NCI-H146 treated with DMSO at 0.1 percent for 48 hours (cell line): ENCODE measurements around the gene SLC25A11.
"Not testable (repeated sequence)": the region's sequence is repeated elsewhere in the genome, so short reads cannot be mapped to it uniquely, and the experiment has no call there.

Experiments used
- DNase-seq: peaks from one replicate; lab custom pipeline; 2025; ENCODE audit not compliant: unreplicated experiment; lab: John Stamatoyannopoulos, UW

The SLC25A11 gene

DNA sequence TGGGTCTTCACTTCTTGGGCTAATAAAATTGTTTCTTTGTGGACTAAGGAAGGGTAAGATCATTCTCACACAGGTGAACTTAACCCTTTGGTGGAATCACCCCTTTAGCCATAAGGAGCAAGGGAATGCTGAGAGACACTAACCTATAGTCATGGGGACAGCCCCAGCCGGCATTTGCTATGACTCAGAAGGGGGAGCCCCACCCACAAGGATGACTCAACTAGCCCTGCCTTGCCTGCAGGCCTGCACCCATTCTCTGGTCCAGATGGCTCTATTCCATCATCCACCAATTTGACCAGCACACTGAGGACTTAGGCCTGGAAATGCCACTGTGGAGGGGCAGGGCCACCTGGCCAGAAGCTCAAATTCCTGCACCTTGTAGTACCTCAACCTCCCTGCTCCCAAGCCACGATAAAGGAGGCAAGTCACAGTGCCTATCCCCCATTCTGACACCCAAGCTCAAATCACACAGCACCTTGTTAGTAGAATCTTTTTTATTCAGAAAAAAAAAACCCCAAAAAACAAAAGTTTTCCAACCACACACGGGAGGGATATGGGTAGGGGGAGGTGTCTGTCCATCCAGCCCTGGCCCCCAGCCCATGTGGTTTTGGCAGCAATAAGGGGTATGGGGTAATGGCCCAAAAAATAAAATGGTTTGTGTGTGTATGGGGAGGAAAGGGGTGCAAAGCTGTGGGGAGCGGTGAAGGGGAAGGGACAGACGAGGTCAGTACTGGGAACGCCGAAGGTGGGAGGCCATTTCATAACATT lies 5.5 kb upstream of the SLC25A11 start:
- no peak for DNase-seq

DNA sequence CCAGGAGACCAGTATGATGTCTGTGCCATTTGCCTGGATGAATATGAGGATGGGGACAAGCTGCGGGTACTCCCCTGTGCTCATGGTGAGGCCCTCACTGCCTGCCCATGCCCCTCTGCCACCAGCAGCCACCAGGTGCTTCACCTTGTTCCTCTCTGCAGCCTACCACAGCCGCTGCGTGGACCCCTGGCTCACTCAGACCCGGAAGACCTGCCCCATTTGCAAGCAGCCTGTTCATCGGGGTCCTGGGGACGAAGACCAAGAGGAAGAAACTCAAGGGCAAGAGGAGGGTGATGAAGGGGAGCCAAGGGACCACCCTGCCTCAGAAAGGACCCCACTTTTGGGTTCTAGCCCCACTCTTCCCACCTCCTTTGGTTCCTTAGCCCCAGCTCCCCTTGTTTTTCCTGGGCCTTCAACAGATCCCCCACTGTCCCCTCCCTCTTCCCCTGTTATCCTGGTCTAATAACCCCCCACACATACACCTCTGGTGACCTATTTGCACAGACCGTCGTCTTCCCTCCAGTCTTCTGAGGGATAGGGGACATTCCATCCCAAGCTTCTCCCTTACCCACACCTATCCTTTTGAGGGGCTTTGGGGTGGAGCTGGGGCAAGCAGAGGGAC lies 4.8 kb upstream of the SLC25A11 start:
- DNase-seq = no peak

DNA sequence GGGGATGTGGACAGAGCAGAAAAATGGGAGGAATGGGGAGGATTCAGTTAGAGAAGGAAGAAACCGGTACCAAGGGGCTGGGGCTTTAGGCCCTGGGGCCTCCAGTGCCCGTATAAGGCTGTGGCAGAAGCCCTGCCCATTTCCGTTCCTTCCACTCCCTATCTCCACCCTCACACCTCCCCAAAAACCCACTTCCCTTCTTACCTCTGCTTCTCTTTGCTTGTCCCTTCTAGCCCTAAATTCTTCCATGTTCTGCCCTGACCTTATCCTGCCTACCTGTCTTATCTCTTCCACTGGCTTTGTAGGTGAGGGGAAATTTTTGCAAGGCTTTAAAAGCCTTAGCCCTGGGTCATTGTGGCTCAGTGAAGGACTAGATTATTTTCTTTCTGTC lies 4.3 kb upstream of the SLC25A11 start:
- DNase-seq = no peak

DNA sequence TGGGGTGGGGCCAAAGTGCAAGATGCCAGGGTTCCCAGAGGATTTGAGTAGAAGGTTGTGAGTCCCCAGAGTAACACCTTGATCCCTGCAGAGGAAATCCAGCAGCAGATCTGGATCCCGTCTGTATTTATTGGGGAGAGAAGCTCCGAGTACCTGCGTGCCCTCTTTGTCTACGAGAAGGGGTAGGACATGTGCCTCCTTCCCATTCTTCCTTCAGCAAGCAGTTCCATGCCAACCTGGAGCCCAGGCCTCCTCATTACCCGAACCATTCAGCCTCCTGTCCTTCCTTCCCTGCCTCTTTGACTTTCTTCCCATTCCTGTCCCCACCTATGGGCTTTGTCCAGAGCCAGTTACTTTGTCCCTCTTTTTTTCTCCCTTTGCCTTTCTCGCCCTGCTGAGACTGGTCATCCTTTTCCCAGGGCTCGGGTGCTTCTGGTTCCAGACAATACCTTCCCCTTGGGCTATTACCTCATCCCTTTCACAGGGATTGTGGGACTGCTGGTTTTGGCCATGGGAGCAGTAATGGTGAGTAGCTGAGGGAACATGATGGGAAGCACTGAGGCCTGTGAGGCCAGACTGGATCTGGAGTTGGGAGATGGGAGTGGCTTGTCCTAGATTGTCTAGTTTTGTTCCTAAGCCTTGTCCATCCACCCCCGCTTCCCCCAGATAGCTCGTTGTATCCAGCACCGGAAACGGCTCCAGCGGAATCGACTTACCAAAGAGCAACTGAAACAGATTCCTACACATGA lies 3.1 kb upstream of the SLC25A11 start:
- DNase-seq = no peak

DNA sequence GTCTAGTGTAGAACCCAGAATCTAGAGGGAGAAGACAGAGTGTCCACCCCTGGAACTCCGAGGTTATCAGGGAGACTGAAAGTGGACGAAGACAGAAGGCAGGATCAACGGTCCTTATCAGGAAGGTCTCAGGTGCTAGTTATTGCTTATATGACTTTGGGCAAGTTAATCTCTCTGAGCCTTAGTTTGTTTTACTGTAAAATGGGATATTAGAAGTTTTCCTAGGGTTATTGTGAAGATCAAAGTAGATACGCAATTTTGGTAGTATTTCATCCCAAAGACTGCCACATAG lies 1.4 kb upstream of the SLC25A11 start:
- DNase-seq = no peak

DNA sequence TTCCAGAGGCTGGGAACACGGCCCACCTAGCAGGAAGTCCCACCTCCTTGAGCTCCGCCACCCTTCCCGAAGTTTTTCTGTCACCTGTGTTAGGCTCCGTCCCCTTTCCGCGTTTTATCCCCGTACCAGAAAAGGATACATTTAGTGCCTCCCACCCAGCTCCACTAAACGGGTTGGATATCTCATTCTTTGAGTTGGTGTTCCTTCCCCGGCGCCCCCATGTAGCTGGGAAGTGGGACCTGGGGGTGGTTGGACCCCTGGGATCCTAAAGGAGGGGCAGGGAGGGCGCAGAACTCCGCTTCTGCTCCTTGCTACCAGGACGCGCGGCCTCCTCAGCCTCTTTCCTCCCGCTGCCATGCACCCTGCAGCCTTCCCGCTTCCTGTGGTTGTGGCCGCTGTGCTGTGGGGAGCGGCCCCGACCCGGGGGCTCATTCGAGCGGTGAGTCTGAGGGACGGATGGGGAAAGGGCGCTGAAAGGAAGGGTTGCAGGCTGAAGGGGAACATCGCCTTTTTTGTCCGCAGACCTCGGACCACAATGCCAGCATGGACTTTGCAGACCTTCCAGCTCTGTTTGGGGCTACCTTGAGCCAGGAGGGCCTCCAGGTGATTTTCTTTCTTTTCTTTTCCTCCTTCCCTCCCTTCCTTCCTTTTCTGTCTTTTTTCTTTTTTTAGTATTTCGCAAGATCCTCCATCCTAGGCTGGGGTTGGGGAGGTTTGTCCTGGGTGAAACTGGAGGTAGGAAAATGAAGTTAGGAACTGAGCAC lies 891 bp upstream of the SLC25A11 start:
- no peak for DNase-seq

DNA sequence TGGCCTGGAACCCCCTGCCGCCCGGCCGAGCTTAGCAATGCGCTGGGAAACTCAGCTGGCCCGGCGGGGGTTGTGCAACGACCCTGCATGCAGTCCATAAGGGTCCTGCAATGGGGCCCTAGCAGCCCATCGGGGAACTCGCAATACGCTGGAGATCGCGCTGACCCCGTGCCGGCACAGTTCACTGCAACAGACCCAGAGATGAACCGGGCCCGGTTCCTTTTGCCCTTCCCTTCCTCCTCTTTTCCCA lies 375 bp downstream of the SLC25A11 start:
- DNase-seq = no peak

DNA sequence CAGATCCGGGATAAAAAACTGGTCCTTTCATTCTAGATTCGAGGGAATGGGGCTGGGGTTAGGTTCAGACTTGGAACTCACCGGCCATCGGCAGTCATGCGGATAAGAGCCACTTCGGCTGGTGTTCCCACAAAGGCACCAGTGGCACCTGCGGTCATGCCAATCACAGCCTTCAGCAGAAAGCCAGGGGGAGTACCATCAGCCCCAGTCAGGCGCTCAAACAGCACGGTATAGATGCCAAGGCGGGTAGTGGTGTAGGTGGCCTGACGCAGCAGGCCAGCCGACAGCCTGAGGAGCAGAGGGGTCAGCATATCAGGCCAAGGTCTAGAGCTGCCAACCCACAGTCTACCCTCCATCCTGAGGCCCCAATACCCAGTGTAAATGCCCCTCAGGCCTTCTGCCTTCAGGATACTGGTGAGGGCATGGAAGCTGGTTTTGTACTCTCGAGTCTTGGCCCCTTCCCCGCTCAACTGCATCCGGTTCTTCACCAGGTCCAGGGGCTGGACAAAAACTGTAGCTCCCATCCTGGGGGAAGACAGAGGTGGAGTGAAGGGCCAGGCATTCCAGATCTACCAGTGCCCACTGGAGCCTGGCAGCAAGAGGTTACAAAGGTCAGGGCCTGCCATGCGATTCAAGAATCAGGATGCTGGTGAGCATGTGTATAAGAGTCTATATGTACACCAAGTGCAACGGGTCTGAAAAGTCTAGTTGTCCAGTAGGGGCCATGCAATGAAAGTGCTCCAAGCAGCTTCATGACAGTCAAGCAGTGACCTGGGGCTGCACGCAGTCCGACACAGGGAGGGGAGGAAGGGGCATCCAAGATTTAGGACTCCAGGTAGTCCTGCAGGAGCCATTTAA lies 929 bp downstream of the SLC25A11 start:
- no peak for DNase-seq

DNA sequence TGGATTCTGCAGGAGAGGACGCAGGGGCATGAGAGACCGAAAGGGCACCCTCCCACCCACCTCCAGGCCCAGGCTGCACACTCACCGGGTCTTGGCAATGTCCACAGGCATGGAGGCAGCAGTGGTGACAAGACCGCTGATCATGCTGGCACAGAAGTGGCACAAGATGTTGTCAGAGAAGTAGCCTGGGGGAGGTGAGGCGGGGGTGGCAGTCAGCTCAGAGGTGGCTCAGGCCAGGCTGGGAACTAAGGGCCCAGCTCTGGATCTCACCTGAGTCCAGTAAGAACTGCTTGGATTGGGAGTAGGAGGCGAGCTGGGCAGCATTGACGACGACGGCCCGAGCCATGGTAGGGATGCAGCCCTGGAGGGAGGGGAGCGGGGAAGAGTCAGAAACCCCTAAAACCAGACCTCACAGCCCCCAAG lies 1.8 kb downstream of the SLC25A11 start:
- DNase-seq = no peak

DNA sequence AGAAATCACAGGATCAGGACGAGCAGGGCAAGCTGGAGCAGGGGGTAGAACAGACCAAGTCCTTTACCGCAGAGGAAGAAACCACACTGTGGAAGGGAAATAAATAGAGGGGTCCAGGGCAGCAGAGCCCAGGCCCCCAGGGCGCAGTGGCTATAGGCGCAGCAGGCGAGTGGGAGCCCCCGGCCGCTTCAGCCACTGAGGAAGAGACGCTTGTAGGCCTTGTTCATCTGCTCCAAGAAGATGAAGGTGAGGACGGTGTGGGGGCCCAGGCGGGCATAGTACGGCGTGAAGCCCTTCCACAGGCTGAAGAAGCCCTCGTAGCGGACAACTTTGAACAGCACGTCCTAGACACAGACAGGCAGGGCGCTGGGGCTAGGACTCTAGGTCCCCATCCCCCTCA lies 2.3 kb downstream of the SLC25A11 start:
- no peak for DNase-seq

DNA sequence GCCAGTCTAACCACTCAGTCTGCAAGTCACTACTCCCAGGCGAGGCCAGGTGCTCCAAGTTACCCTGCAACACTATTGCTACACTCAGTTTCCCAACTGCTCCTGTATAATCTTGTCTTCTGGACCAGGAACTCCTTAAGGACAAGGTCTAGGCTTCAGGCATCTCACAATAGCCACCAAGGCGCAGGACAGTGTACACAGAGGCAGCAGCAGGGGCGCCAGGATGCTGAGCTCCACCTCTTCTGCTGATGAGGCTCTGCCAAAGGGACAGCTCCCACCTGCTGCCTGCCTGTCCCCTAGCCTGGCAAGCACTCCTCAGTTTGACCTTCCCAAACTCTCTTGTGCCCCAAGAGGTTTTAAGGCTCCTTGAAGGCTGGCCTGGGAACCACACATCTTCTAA lies 3.4 kb downstream of the SLC25A11 start:
- no peak for DNase-seq

DNA sequence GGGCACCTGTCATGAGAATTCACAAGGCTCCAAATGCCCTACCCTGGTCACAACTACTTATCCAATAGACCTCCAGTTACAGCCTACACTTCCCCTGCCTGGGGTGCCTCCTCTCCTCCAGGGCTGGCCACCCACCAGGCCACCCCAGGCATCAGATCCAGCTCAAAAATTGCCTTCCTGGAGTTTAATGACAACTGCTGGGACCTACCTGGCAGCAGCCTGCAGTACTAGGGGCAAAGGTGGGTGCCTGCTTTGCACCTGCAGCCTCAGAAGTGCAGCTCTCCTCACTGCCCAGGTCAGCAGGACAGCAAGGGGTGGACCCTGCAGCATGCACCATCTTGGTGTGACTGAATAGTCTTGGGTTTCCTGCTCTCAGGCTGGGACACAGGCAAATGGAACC lies 4.2 kb downstream of the SLC25A11 start:
- no peak for DNase-seq

DNA sequence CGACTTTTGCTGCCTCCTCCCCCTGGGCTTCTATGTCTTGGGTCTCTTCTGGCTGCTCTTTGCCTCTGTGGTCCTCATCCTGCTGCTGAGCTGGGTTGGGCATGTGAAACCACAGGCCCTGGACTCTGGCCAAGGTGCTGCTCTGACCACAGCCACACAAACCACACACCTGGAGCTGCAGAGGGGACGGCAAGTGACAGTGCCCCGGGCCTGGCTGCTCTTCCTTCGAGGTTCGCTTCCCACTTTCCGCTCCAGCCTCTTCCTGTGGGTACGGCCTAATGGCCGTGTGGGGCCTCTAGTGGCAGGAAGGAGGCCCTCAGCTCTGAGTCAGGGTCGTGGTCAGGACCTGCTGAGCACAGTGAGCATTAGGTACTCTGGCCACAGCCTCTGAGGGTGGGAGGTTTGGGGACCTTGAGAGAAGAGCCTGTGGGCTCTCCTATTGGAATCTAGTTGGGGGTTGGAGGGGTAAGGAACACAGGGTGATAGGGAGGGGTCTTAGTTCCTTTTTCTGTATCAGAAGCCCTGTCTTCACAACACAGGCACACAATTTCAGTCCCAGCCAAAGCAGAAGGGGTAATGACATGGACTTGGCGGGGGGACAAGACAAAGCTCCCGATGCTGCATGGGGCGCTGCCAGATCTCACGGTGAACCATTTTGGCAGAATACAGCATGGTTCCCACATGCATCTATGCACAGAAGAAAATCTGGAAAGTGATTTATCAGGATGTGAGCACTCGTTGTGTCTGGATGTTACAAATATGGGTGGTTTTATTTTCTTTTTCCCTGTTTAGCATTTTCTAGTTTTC lies 5.5 kb downstream of the SLC25A11 start:
- DNase-seq = no peak

DNA sequence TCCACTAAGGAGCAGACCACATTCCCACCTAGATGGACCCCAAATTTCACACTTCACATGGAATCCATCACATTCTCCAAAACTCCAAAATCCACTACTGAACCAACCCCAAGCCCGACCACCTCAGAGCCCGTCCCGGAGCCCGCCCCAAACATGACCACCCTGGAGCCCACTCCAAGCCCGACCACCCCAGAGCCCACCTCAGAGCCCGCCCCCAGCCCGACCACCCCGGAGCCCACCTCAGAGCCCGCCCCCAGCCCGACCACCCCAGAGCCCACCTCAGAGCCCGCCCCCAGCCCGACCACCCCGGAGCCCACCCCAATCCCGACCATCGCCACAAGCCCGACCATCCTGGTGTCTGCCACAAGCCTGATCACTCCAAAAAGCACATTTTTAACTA lies 6.2 kb downstream of the SLC25A11 start:
- DNase-seq = no peak

DNA sequence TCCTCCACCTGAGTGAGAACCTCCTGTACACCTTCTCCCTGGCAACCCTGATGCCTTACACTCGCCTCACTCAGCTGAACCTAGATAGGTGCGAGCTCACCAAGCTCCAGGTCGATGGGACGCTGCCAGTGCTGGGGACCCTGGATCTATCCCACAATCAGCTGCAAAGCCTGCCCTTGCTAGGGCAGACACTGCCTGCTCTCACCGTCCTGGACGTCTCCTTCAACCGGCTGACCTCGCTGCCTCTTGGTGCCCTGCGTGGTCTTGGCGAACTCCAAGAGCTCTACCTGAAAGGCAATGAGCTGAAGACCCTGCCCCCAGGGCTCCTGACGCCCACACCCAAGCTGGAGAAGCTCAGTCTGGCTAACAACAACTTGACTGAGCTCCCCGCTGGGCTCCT lies 7.1 kb downstream of the SLC25A11 start:
- no peak for DNase-seq

DNA sequence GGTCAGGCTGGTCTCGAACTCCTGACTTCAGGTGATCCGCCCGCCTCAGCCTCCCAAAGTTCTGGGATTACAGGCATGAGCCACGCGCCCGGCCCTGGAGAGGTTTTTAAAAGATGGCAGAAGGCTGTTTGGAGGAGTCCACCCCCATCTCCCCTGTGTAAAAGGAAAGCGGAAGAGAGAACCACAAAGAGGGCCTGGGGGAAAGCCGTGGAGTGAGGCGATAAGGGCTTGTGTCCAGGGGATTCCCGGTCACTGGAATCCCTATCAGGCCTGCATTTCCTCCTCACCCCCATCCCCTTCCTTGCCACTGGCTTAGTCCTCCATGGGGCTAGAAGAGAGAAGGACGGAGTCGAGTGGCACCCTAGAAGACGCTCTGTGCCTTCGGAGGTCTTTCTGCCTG lies 7.9 kb downstream of the SLC25A11 start, which contains the start of gene GP1BA:
GP1BA (plus strand) TSS at position 315 of the 400 bp plus-strand sequence. CDS start 328 bp downstream, outside the sequence.
- DNase-seq = no peak

DNA sequence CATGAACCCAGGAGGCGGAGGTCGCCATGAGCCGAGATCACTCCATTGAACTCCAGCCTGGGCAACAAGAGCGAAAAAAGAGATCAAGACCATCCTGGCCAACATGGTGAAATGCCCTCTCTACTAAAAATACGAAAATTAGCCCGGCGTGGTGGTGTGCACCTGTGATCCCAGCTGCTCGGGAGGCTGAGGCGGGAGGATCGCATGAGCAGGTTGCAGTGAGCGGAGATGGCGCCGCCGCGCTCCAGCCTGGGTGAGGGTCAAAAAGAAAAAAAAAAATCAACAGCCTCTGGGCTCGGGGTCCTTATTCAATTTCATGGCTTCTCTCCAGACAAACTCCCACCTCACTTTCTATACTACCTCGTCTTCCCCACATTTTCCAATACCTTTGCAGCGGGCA lies 11.0 kb downstream of the SLC25A11 start:
- DNase-seq = no peak

DNA sequence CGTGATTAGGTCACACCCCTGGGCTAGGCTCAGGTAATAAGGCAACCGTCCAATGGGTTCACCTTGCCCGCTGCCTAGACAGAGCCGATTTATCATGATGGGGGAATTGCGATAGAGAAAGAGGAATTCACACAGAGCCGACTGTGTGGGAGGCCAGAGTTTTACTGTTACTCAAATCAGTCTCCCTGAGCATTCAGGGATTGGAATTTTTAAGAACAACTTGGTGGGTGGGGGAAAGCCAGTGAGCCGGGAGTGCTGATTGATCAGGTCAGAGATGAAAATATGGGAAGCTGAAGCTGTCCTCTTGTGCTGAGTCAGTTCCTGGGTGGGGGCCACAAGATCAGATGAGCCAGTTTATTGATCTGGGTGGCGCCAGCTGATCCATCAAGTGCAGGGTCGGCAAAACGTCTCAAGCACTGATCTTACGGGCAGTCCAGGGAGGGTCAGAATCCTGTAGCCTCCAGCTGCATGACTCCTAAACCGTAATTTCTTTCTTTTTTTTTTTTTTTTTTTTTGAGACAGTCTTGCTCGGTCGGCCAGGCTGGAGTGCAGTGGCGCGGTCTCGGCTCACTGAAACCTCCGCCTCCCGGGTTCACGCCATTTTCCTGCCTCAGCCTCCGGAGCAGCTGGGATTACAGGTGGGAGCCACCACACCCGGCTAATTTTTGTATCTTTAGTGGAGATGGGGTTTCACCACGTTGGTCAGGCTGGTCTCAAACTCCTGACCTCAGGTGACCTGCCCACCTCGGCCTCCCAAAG lies 13.1 kb downstream of the SLC25A11 start:
- DNase-seq = not testable (repeated sequence)

DNA sequence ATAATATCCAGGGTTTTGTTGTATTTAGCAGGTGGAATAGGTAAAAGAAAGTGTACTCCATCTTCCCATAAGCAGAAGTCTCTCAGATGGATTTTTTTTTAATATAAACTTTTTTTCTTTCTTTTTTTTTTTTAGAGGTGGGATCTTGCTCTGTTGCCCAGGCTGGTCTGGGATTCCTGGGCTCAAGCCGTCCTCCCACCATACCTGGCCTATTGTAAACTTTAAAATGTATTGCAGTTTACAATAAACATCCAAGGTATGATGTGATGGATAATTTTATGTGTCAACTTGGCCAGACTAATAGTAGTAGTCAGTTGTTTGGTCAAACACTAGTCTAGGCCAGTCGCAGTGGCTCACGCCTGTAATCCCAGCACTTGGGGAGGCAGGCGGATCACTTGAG lies 18.5 kb downstream of the SLC25A11 start:
- DNase-seq = no peak
